GM20000 (cell line): ENCODE data around the gene PAAF1.

ENCODE experiments used
- DNase-seq: peaks from one replicate; pipeline ENCODE4 v3.0.0; 2012; ENCODE audit warnings: low spot score
- CTCF ChIP-seq: IDR thresholded peaks from 2 replicates; pipeline ENCODE4 v1.5.1; 2012; ENCODE audit warnings: mild to moderate bottlenecking, control low read depth; ENCODE audit errors: extremely low read depth, missing control alignments

Gene PAAF1

DNA sequence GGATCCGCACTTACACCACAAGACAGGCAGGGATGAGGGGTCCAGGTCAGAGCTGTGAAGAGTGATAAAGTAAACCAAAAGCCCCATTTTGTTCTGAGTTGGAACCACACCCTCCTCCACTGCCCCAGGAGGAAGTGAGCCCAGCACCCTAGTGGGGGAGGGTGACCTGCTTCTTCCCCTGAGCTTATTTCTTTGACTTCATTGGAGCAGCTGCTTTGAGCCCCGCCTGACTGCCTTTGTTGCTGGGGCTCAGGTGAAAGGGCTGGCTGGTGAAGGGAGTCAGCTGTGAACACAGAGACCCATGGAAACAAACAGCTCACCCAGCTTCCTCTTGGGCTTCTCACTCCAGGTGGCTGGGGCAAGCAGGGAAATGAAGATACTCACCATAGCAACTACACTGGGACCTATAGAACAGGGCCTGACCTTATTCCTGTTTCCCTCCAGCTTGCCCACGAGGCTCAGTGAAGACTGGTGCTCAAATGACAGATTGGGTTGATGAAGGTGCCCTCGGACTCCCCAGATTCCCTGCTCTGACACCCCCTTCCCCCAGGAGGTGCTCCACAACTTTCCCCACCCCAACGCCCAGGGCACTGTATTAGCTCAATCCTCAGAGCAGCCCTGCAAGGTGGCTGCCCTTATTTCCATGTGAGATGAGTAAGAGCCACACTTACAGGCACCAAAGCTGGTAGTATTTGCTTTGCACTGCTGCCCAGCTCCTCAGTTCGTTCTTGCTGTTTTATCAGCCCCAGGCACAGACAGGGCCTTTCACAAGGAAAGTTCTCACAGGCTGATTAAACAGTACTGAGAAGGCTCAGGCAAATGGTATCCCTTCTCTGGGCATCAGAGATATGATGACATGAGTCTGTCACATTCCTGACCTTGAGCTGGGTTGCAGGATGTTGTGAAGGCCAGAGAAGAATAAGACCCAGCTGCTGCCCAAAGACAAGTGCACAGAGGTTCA, 103.5 kb downstream of the PAAF1 start:
- peak; percentile 88 for DNase-seq
- no peak for TF ChIP-seq CTCF
